Subcutaneous abdominal adipose tissue (tissue), 5 donors: ENCODE results near the gene FXYD1.

Source experiments
- H3K27ac ChIP-seq: one replicate; pipeline ENCODE4 v1.7.0; 2013; ENCODE audit warnings: low read depth, mild to moderate bottlenecking, inconsistent platforms, low read length, moderate library complexity
- H3K27me3 ChIP-seq, 5 donors: one replicate each; pipeline ENCODE4 v1.7.0; 2013; ENCODE audit warnings: low read length in 5 of 5, inconsistent platforms in 1 of 5; ENCODE audit not compliant: control insufficient read depth in 5 of 5, insufficient read depth in 4 of 5
- H3K36me3 ChIP-seq, 5 donors: one replicate each; pipeline ENCODE4 v1.7.0; 2013; ENCODE audit warnings: low read length in 5 of 5; ENCODE audit not compliant: control insufficient read depth in 5 of 5, insufficient read depth in 5 of 5
- H3K4me1 ChIP-seq, 5 donors: one replicate each; pipeline ENCODE4 v1.7.0; 2013; ENCODE audit warnings: low read length in 5 of 5, mild to moderate bottlenecking in 3 of 5, moderate library complexity in 1 of 5; ENCODE audit not compliant: control insufficient read depth in 5 of 5, insufficient read depth in 5 of 5
- H3K4me3 ChIP-seq, 5 donors: one replicate each; pipeline ENCODE4 v1.7.0; 2013; ENCODE audit warnings: low read length in 5 of 5, low read depth in 1 of 5
- H3K9ac ChIP-seq, 5 donors: one replicate each; pipeline ENCODE4 v1.7.0; 2013; ENCODE audit warnings: low read length in 5 of 5, mild to moderate bottlenecking in 4 of 5, moderate library complexity in 3 of 5
- H3K9me3 ChIP-seq, 5 donors: one replicate each; pipeline ENCODE4 v1.7.0; 2013; ENCODE audit warnings: low read length in 5 of 5; ENCODE audit not compliant: control insufficient read depth in 5 of 5
- donor health status: healthy.
- donor health status: healthy.
- donor health status: healthy.
- donor health status: healthy.
- donor health status: healthy.

Gene FXYD1

GRCh38 chr19:35179830-35180229 lies 41.2 kb downstream of the FXYD1 start:
- no peak overlapping the region for H3K9ac ChIP-seq
- H3K4me3 ChIP-seq: no peak overlapping the region
- no peaks in the 10 kb centered on the region for H3K36me3 ChIP-seq
- H3K9me3 ChIP-seq: peaks cover 0 to 9% (median 3%) of the 10 kb centered on the region in 5 donors
- no peak overlapping the region for H3K27ac ChIP-seq
- no peaks in the 10 kb centered on the region for H3K27me3 ChIP-seq
- H3K4me1 ChIP-seq: peaks cover 0 to 20% (median 2%) of the 10 kb centered on the region in 5 donors

DNA sequence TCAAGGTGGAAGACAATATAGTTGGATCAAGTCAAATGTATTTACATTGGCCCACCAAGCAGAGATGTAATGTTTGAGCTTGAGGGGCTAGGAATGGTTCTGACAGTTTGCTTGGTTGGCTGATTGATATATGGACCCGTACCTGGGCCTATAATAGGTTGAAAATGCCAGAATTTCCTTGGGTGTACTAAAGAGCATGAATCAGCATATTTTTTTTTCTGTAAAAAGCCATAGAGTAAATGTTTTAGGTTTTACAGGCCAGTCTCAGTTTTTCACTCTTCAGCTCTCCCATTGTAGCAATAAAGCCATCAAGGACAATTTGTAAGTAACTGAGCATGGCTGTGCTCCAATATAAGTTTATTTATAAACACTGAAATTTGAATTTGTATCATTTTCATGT lies 42.8 kb downstream of the FXYD1 start:
- peaks cover 0 to 8% (median 2%) of the 10 kb centered on the region in 5 donors for H3K4me1 ChIP-seq
- H3K9ac ChIP-seq: no peak overlapping the region
- no peak overlapping the region for H3K27ac ChIP-seq
- no peaks in the 10 kb centered on the region for H3K36me3 ChIP-seq
- no peak overlapping the region for H3K4me3 ChIP-seq
- H3K9me3 ChIP-seq: peaks cover 0 to 9% (median 3%) of the 10 kb centered on the region in 5 donors
- H3K27me3 ChIP-seq: no peaks in the 10 kb centered on the region

- H3K9me3 ChIP-seq: peaks cover 0 to 9% (median 5%) of the 10 kb centered on the region in 5 donors
- no peaks in the 10 kb centered on the region for H3K27me3 ChIP-seq
- H3K9ac ChIP-seq: no peak overlapping the region
- H3K4me1 ChIP-seq: no peaks in the 10 kb centered on the region
- no peaks in the 10 kb centered on the region for H3K36me3 ChIP-seq
- H3K4me3 ChIP-seq: no peak overlapping the region
- no peak overlapping the region for H3K27ac ChIP-seq
These were observed 45.6 kb downstream of the FXYD1 start for GRCh38 chr19:35184267-35184666.

GRCh38 chr19:35184884-35185283 lies 46.3 kb downstream of the FXYD1 start:
- Histone ChIP-seq H3K4me3 (no peak overlapping the region), H3K9me3 (peaks cover 0 to 9% (median 5%) of the 10 kb centered on the region in 5 donors), H3K27me3 (no peaks in the 10 kb centered on the region), H3K9ac (no peak overlapping the region), H3K4me1 (no peaks in the 10 kb centered on the region), H3K36me3 (no peaks in the 10 kb centered on the region), H3K27ac (no peak overlapping the region)
